Gastroesophageal sphincter (tissue), 3 donors: ENCODE results near the gene SLC26A9.

ENCODE experiments used
- EP300 ChIP-seq: sonication (generic); formaldehyde crosslinking; IDR thresholded peaks from one replicate; pipeline ENCODE4 v1.6.1; 2017; ENCODE audit warnings: antibody characterized with exemption, mild to moderate bottlenecking
- POLR2A ChIP-seq, 2 donors: fragments of 450-650 bp; IDR thresholded peaks; one replicate each; pipeline ENCODE4 v1.6.1; 2017; ENCODE audit warnings: antibody characterized with exemption in 2 of 2, mild to moderate bottlenecking in 2 of 2, moderate library complexity in 1 of 2
- POLR2AphosphoS5 ChIP-seq: sonication (generic); formaldehyde crosslinking; IDR thresholded peaks from one replicate; pipeline ENCODE4 v1.6.1; 2017; ENCODE audit warnings: antibody characterized with exemption
- TF ChIP-seq, protein P1 (sequence below), 4 experiments: fragments of 200-600 bp in 2 of 4; fragments of 450-650 bp in 2 of 4; sonication (generic) in 1 of 4; IDR thresholded peaks; one replicate each; pipeline ENCODE4 v1.5.1; 2017 to 2019; ENCODE audit warnings: antibody characterized with exemption in 4 of 4, mild to moderate bottlenecking in 2 of 4, moderate library complexity in 2 of 4

DNA sequence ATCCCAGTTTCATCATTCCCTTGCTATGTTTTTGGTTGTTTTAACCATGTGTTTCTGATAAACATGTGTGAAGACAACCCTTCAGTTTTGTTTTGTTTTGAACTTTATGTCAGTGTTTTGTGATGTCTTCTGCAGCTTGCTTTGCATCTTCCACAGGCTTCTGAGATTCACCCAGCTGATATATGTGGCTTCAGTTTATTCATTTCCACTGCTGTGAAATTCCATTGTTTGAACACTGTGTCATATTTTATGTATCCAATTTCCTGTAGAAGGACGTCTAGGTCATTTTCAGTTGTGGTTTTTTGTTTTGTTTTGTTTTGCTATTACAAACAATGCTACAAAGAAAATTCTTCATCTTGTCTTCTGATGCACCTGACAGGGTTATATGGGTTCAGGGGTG lies 27.2 kb upstream of the SLC26A9 start:
- TF ChIP-seq, protein P1, sequence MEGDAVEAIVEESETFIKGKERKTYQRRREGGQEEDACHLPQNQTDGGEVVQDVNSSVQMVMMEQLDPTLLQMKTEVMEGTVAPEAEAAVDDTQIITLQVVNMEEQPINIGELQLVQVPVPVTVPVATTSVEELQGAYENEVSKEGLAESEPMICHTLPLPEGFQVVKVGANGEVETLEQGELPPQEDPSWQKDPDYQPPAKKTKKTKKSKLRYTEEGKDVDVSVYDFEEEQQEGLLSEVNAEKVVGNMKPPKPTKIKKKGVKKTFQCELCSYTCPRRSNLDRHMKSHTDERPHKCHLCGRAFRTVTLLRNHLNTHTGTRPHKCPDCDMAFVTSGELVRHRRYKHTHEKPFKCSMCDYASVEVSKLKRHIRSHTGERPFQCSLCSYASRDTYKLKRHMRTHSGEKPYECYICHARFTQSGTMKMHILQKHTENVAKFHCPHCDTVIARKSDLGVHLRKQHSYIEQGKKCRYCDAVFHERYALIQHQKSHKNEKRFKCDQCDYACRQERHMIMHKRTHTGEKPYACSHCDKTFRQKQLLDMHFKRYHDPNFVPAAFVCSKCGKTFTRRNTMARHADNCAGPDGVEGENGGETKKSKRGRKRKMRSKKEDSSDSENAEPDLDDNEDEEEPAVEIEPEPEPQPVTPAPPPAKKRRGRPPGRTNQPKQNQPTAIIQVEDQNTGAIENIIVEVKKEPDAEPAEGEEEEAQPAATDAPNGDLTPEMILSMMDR (IDR thresholded peaks at IDR 0.05), result no peak
- TF ChIP-seq POLR2A (IDR thresholded peaks at IDR 0.05), result no peak
- no peak for TF ChIP-seq POLR2AphosphoS5
- TF ChIP-seq EP300, result no peak
